Small intestine (tissue), 16 donors: ENCODE measurements around the gene CCDC83. TPM values are rescaled to one million over a fixed set of nuclear protein-coding genes. Genes with fewer than 3 reads are reported as not detected.

Source experiments
- DNase-seq, 2 donors: peaks; one replicate each; pipeline versions ENCODE4 v3.0.0 to v3.0.0-alpha.2; 2013
- FAIRE-seq: peaks from 2 replicates; lab custom pipeline; 2012; peaks lifted over from hg19 to GRCh38; lab: Jason Lieb, UNC
- H3K27ac ChIP-seq, 3 donors: one replicate each; pipeline ENCODE4 v1.5.1; 2013; ENCODE audit warnings: low read length in 2 of 3, mild to moderate bottlenecking in 2 of 3, control low read depth in 1 of 3, inconsistent platforms in 1 of 3, low read depth in 1 of 3, moderate library complexity in 1 of 3
- H3K27me3 ChIP-seq, 3 donors: one replicate each; pipeline ENCODE4 v1.6.1; 2013; ENCODE audit warnings: low read length in 3 of 3, inconsistent platforms in 1 of 3; ENCODE audit not compliant: control insufficient read depth in 3 of 3, insufficient read depth in 3 of 3
- H3K36me3 ChIP-seq, 3 donors: one replicate each; pipeline ENCODE4 v1.6.1; 2013; ENCODE audit warnings: low read length in 3 of 3, inconsistent platforms in 1 of 3, low read depth in 1 of 3, mild to moderate bottlenecking in 1 of 3, moderate library complexity in 1 of 3; ENCODE audit not compliant: control insufficient read depth in 3 of 3, insufficient read depth in 2 of 3
- H3K4me1 ChIP-seq, 3 donors: one replicate each; pipeline ENCODE4 v1.6.1; 2013; ENCODE audit warnings: low read length in 2 of 3, inconsistent platforms in 1 of 3, low read depth in 1 of 3, mild to moderate bottlenecking in 1 of 3, moderate library complexity in 1 of 3; ENCODE audit not compliant: control insufficient read depth in 3 of 3, insufficient read depth in 2 of 3
- H3K4me3 ChIP-seq, 3 donors: one replicate each; pipeline ENCODE4 v1.5.1; 2013; ENCODE audit warnings: low read length in 3 of 3, control low read depth in 1 of 3, inconsistent platforms in 1 of 3, low read depth in 1 of 3, mild to moderate bottlenecking in 1 of 3, moderate library complexity in 1 of 3
- H3K9me3 ChIP-seq, 2 donors: one replicate each; pipeline ENCODE4 v1.6.1; 2013; ENCODE audit warnings: low read depth in 1 of 2, low read length in 1 of 2; ENCODE audit not compliant: control insufficient read depth in 2 of 2, insufficient read depth in 1 of 2
- WGBS, 3 donors: extraction: QIAGEN DNeasy Blood & Tissue Kit; methylation state at CpG; one replicate each; pipeline ENCODE4 v1.1.7; 2013; 5-methylcytosine and 5-hydroxymethylcytosine counted together
- long read RNA-seq, 10 donors: transcript quantifications; one replicate each; lab custom pipeline, GENCODE V29; 2026
- polyA plus RNA-seq, 4 donors: library from polyadenylated mRNA; stranded (reverse) in 3 of 4; unstranded in 1 of 4; fragments of 200-250 nt in 3 of 4; fragments of 120-200 nt in 1 of 4; gene quantifications; one replicate each; pipeline versions ENCODE4 v1.2.1 to v1.2.3, GENCODE V29; 2013
- donor health status: healthy with polysubstance abuse.
- donor health status: control.
- donor health status: control.
- donor health status: Bipolar disorder and iron deficiency.
- donor health status: healthy.

The CCDC83 gene
- under 1 TPM in 1 of 4 donors, not detected in 3; 0.10 TPM for polyA plus RNA-seq
- long read RNA-seq, donor 1: 0 reads
- long read RNA-seq, donor 2: 0 reads
- long read RNA-seq, donor 3: 0 reads
- long read RNA-seq, donor 4: 0 reads
- long read RNA-seq, donor 5: 0 reads
- long read RNA-seq, donor 6: 0 reads
- long read RNA-seq, donor 7: 0 reads
- long read RNA-seq, donor 8: 0 reads
- long read RNA-seq, donor 9: 0 reads
- long read RNA-seq, donor 10: 0 reads

GRCh38 chr11:85855341-85855656 lies at the start of gene CCDC83:
CCDC83 (plus strand) TSS chr11:85855383; CDS start chr11:85865124, 9,741 bp downstream.
- Histone ChIP-seq H3K27ac (peak within 1 kb of the TSS; percentile 52 to 88 (median 75)), H3K9me3 (peaks cover 0 to 7% of the 10 kb centered on the region in 2 donors), H3K4me1 (peaks cover 0 to 5% (median 0%) of the 10 kb centered on the region in 3 donors), H3K36me3 (no peaks in the 10 kb centered on the region), H3K27me3 (no peaks in the 10 kb centered on the region), H3K4me3 (peak within 1 kb of the TSS; percentile 26 to 68 (median 47))
- WGBS, 3 donors: 46 to 50% (median 47%) methylated on average over 13 of the region's 13 CpGs
- FAIRE-seq (no peak), DNase-seq (no peak)

GRCh38 chr11:85805387-85805786 lies 49.8 kb upstream of the CCDC83 start:
- no peaks in the 10 kb centered on the region for H3K36me3 ChIP-seq
- FAIRE-seq (no peak), DNase-seq (no peak)
- H3K9me3 ChIP-seq: no peaks in the 10 kb centered on the region
- H3K27ac ChIP-seq: no peak overlapping the region
- whole genome bisulfite sequencing, 3 donors: 64 to 68% (median 65%) methylated on average over 1 of the region's 1 CpG
- H3K27me3 ChIP-seq: no peaks in the 10 kb centered on the region
- H3K4me3 ChIP-seq: no peak overlapping the region
- H3K4me1 ChIP-seq: peaks cover 9 to 12% (median 10%) of the 10 kb centered on the region in 3 donors

GRCh38 chr11:85806016-85806415 lies 49.2 kb upstream of the CCDC83 start:
- H3K9me3 ChIP-seq: no peaks in the 10 kb centered on the region
- no peak overlapping the region for H3K4me3 ChIP-seq
- no peak for FAIRE-seq
- H3K27me3 ChIP-seq: no peaks in the 10 kb centered on the region
- peaks cover 4 to 14% (median 5%) of the 10 kb centered on the region in 3 donors for H3K4me1 ChIP-seq
- H3K36me3 ChIP-seq: no peaks in the 10 kb centered on the region
- no peak for DNase-seq
- H3K27ac ChIP-seq: no peak overlapping the region

GRCh38 chr11:85806876-85807275 lies 48.3 kb upstream of the CCDC83 start:
- no peak for FAIRE-seq
- no peaks in the 10 kb centered on the region for H3K36me3 ChIP-seq
- 77 to 88% (median 81%) methylated on average over 2 of the region's 2 CpGs for WGBS, 3 donors

GRCh38 chr11:85809191-85809590 lies 46.0 kb upstream of the CCDC83 start:
- Histone ChIP-seq H3K4me1 (peaks cover 5 to 30% (median 6%) of the 10 kb centered on the region in 3 donors), H3K9me3 (no peaks in the 10 kb centered on the region), H3K27ac (no peak overlapping the region), H3K27me3 (no peaks in the 10 kb centered on the region), H3K4me3 (peak overlapping the region in 1 of 3 donors; percentile 62), H3K36me3 (no peaks in the 10 kb centered on the region)
- 39 to 51% (median 47%) methylated on average over 4 of the region's 4 CpGs for WGBS, 3 donors
- no peak for FAIRE-seq
- DNase-seq: no peak

More at GRCh38 chr11:85806876-85807275, 48.3 kb upstream of the CCDC83 start:
- Histone ChIP-seq H3K9me3 (no peaks in the 10 kb centered on the region), H3K27me3 (no peaks in the 10 kb centered on the region), H3K27ac (no peak overlapping the region), H3K4me1 (peaks cover 4 to 20% (median 5%) of the 10 kb centered on the region in 3 donors), H3K4me3 (no peak overlapping the region)
- no peak for DNase-seq

GRCh38 chr11:85809863-85810262 lies 45.3 kb upstream of the CCDC83 start:
- FAIRE-seq: no peak
- no peaks in the 10 kb centered on the region for H3K27me3 ChIP-seq
- peak in 1 of 2 donors; percentile 36 for DNase-seq
- peaks cover 5 to 36% (median 6%) of the 10 kb centered on the region in 3 donors for H3K4me1 ChIP-seq
- no peaks in the 10 kb centered on the region for H3K9me3 ChIP-seq
- no peaks in the 10 kb centered on the region for H3K36me3 ChIP-seq
- H3K4me3 ChIP-seq: peak overlapping the region; percentile 62 to 69 (median 68)
- 7 to 13% (median 12%) methylated on average over 4 of the region's 4 CpGs for WGBS, 3 donors
- peak overlapping the region in 1 of 3 donors; percentile 69 for H3K27ac ChIP-seq

GRCh38 chr11:85810521-85810870 lies 44.7 kb upstream of the CCDC83 start:
- H3K4me3 ChIP-seq: peak overlapping the region; percentile 62 to 69 (median 68)
- no peaks in the 10 kb centered on the region for H3K36me3 ChIP-seq
- peak overlapping the region; percentile 45 to 69 (median 67) for H3K27ac ChIP-seq
- no peaks in the 10 kb centered on the region for H3K9me3 ChIP-seq
- DNase-seq (peak in 1 of 2 donors; percentile 21), FAIRE-seq (no peak)
- H3K4me1 ChIP-seq: peaks cover 4 to 36% (median 5%) of the 10 kb centered on the region in 3 donors
- no peaks in the 10 kb centered on the region for H3K27me3 ChIP-seq
- WGBS, 3 donors: 2 to 4% (median 4%) methylated on average over 10 of the region's 10 CpGs

GRCh38 chr11:85810871-85811611 lies 44.1 kb upstream of the CCDC83 start, which contains the start of gene SYTL2:
SYTL2 (minus strand) TSS chr11:85811141; CDS start chr11:85757725, 53,416 bp downstream.
- Histone ChIP-seq H3K27ac (peak within 1 kb of the TSS; percentile 45 to 69 (median 67)), H3K4me3 (peak within 1 kb of the TSS; percentile 62 to 69 (median 68)), H3K9me3 (no peaks in the 10 kb centered on the region), H3K36me3 (no peaks in the 10 kb centered on the region), H3K4me1 (peaks cover 4 to 36% (median 5%) of the 10 kb centered on the region in 3 donors), H3K27me3 (no peaks in the 10 kb centered on the region)
- 0 to 1% (median 1%) methylated on average over 50 to 72 of the region's 72 CpGs for WGBS, 3 donors
- DNase-seq (peak; percentile 87 to 88), FAIRE-seq (no peak)
